Measurements from ENCODE around the gene RAPGEF3.

RAPGEF3 gene

GRCh38 chr12:47793015-47793681 lies 34.5 kb upstream of the RAPGEF3 start:
- no peak overlapping the region for H3K4me3 ChIP-seq (ENCODE audit: low read depth, low read length)
- DNase-seq (ENCODE audit: low read depth) = no peak

GRCh38 chr12:47791874-47792273 lies 33.2 kb upstream of the RAPGEF3 start:
- H3K4me3 ChIP-seq (ENCODE audit: low read depth, low read length) = no peak overlapping the region
- DNase-seq (ENCODE audit: low read depth) = no peak

- no peak overlapping the region for H3K4me3 ChIP-seq (ENCODE audit: low read depth, low read length)
- no peak for DNase-seq (ENCODE audit: low read depth)
Measured at GRCh38 chr12:47791351-47791746, 32.7 kb upstream of the RAPGEF3 start.

- DNase-seq (ENCODE audit: low read depth) = no peak
- no peak overlapping the region for H3K4me3 ChIP-seq (ENCODE audit: low read depth, low read length)
Measured at GRCh38 chr12:47790676-47791350, 32.1 kb upstream of the RAPGEF3 start.

GRCh38 chr12:47789712-47790489 lies 31.2 kb upstream of the RAPGEF3 start:
- DNase-seq (ENCODE audit: low read depth) = no peak
- H3K4me3 ChIP-seq (ENCODE audit: low read depth, low read length) = no peak overlapping the region

- DNase-seq (ENCODE audit: low read depth) = no peak
- H3K4me3 ChIP-seq (ENCODE audit: low read depth, low read length) = no peak overlapping the region
Measured at GRCh38 chr12:47789141-47789540, 30.5 kb upstream of the RAPGEF3 start.

- no peak for DNase-seq (ENCODE audit: low read depth)
- no peak overlapping the region for H3K4me3 ChIP-seq (ENCODE audit: low read depth, low read length)
Measured at GRCh38 chr12:47787596-47788319, 29.1 kb upstream of the RAPGEF3 start.

- DNase-seq (ENCODE audit: low read depth) = no peak
- H3K4me3 ChIP-seq (ENCODE audit: low read depth, low read length) = no peak overlapping the region
Measured at GRCh38 chr12:47786662-47787280, 28.1 kb upstream of the RAPGEF3 start.

GRCh38 chr12:47785887-47786661 lies 27.4 kb upstream of the RAPGEF3 start:
- no peak for DNase-seq (ENCODE audit: low read depth)
- H3K4me3 ChIP-seq (ENCODE audit: low read depth, low read length) = no peak overlapping the region

GRCh38 chr12:47785036-47785886 lies 26.6 kb upstream of the RAPGEF3 start:
- DNase-seq (ENCODE audit: low read depth) = no peak
- no peak overlapping the region for H3K4me3 ChIP-seq (ENCODE audit: low read depth, low read length)

GRCh38 chr12:47783821-47784819 lies 25.4 kb upstream of the RAPGEF3 start:
- H3K4me3 ChIP-seq (ENCODE audit: low read depth, low read length) = no peak overlapping the region
- no peak for DNase-seq (ENCODE audit: low read depth)

GRCh38 chr12:47783024-47783755 lies 24.5 kb upstream of the RAPGEF3 start:
- DNase-seq (ENCODE audit: low read depth) = no peak
- no peak overlapping the region for H3K4me3 ChIP-seq (ENCODE audit: low read depth, low read length)

GRCh38 chr12:47782372-47782770 lies 23.7 kb upstream of the RAPGEF3 start:
- DNase-seq (ENCODE audit: low read depth) = no peak
- H3K4me3 ChIP-seq (ENCODE audit: low read depth, low read length) = no peak overlapping the region

GRCh38 chr12:47781479-47782371 lies 23.0 kb upstream of the RAPGEF3 start:
- no peak for DNase-seq (ENCODE audit: low read depth)
- no peak overlapping the region for H3K4me3 ChIP-seq (ENCODE audit: low read depth, low read length)

GRCh38 chr12:47779943-47780504 lies 21.3 kb upstream of the RAPGEF3 start:
- no peak overlapping the region for H3K4me3 ChIP-seq (ENCODE audit: low read depth, low read length)
- DNase-seq (ENCODE audit: low read depth) = no peak
